Activated gamma-delta T cell (primary cell): ENCODE measurements around the gene FXYD5.

ENCODE experiments used
- DNase-seq: peaks from one replicate; lab custom pipeline; 2025; lab: John Stamatoyannopoulos, UW

The FXYD5 gene

GRCh38 chr19:35214766-35215422, 60.4 kb downstream of the FXYD5 start:
- no peak for DNase-seq

DNA sequence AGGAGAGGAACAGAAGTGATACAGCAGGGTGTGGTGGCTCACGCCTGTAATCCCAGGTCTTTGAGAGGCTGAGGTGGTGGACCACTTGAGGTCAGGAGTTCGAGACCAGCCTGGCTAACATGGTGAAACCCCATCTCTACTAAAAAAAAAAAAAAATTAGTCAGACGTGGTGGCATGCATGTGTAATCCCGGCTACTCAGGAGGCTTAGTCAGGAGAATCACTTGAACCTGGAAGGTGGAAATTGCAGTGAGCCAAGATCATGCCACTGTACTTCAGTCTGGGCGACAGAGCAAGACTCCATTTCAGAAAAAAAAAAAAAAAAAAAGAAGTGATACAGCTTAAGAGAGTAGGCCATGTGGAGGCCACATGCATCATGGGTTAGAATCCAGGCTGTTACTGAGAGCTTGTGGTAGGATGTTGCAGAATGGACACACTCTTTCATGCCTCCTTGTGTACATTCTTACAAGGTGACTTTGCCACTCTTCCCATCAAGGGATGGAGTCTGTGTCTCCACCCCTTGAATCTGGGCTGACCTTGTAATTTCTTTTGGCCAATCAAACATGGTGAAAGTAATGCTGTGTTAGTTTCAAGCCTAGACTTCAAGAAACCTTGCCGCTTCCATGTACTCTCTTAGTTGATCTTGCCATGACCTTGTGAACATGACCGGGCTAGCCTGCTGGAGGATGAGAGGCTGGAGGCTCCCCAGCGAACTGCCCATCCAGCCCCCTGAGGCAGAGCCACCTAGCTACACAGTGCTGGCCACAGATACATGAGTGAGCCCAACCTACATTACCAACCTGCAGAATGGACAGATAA, 61.7 kb downstream of the FXYD5 start:
- no peak for DNase-seq

DNA sequence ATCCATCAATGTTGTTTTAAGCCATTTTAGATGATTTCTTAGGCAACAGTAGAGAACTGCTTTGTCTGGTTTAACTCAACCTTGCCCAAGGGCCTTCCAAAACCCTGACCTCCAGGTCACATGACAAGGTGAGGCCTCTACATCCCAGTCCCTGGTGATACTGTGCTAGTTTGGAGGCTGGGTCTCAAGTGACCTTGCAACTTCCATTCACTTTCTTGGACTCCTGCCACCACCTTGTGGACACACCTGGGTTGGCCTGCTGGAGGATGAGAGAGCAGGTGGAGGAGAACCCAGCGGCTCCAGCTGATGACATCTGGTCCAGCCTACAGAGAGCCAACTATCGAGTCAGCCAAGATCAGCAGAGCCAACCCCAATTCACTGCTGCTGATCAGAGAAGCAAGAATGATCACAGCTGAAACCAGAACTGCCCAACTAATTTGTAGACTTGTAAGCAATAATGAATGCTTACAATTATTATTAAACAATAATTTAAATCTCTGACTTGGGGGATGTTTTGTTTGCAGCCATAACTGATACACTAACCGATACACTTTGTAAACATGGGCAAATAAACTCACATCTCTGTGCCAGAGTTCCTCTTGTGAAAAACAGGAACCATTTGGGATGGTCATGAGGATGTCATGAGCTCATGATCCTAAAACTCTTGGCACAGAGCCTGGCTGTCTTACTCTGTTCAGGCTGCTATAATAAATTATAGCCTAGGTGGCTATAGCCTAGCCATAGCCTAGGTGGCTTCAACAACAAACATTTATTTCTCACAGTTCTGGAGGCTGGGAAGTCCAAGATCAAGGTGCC, 62.5 kb downstream of the FXYD5 start:
- no peak for DNase-seq

- no peak for DNase-seq
Observed at GRCh38 chr19:35217649-35217990, 63.1 kb downstream of the FXYD5 start.

DNA sequence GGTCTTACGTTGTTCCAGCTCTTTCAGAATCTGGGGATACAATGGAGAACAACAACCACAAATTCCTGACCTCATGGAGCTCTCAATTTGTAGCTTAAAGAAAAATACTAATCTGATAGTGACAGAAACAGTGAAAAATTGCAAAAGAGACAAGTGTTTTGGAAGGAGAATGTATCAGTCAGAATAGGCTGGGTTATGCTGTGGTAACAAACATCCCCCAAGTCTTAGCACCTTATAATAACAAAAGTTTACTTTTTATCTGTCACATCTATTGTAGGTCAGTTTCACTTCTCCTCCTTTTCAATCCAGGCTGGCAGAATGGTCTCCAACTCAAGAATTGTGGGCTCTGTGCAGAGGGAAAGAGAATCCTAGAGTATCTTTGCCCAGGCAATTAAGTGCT, 64.5 kb downstream of the FXYD5 start:
- DNase-seq, result no peak
